Fibroblast of lung (primary cell): ENCODE results near the gene ELMO1.

Experiments
- EZH2 ChIP-seq: IDR thresholded peaks from 2 replicates; pipeline ENCODE4 v1.5.1; 2012; ENCODE audit warnings: low read length, control low read depth, mild to moderate bottlenecking; ENCODE audit errors: missing control alignments
- TF ChIP-seq, protein P1 (sequence below), 2 donors: IDR thresholded peaks in 1 of 2; conservative IDR thresholded peaks in 1 of 2; 1 replicate in 1 of 2; 2 replicates in 1 of 2; pipeline ENCODE4 v1.5.1; 2011 to 2012; ENCODE audit warnings: low read length in 2 of 2, control low read depth in 1 of 2, inconsistent platforms in 1 of 2, low read depth in 1 of 2, mild to moderate bottlenecking in 1 of 2

DNA sequence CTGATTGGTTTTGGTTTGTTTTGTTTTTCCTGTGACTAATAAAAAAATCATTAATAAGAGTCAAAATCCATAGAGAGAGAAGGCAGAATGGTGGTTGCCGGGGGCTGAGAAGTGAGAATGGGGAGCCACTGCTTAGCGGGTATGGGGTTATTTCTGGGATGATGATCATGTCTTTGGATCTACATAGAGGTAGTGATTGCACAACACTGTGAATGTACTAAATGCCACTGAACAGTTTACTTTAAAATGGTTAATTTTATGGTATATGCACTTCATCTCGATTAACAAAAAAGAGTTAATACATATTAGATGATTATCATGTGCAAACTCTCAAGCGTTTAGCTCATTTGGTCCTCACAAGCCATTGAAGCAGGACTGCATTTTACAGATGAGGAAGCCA lies 342.9 kb downstream of the ELMO1 start:
- TF ChIP-seq, protein P1, sequence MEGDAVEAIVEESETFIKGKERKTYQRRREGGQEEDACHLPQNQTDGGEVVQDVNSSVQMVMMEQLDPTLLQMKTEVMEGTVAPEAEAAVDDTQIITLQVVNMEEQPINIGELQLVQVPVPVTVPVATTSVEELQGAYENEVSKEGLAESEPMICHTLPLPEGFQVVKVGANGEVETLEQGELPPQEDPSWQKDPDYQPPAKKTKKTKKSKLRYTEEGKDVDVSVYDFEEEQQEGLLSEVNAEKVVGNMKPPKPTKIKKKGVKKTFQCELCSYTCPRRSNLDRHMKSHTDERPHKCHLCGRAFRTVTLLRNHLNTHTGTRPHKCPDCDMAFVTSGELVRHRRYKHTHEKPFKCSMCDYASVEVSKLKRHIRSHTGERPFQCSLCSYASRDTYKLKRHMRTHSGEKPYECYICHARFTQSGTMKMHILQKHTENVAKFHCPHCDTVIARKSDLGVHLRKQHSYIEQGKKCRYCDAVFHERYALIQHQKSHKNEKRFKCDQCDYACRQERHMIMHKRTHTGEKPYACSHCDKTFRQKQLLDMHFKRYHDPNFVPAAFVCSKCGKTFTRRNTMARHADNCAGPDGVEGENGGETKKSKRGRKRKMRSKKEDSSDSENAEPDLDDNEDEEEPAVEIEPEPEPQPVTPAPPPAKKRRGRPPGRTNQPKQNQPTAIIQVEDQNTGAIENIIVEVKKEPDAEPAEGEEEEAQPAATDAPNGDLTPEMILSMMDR (conservative IDR thresholded peaks at IDR 0.05 in 1 of 2, IDR thresholded peaks at IDR 0.05 in 1 of 2; ENCODE audit: low read depth in 1 of 2, low read length in 2 of 2) = no peak
- no peak for TF ChIP-seq EZH2
